ENCODE data around the gene ISYNA1. TPM values are rescaled to one million over a fixed set of nuclear protein-coding genes. Genes with fewer than 3 reads are reported as not detected.

The ISYNA1 gene
- total and polyA plus RNA-seq, 4 donors, result 4.7 to 41.9 (median 10.1) TPM

GRCh38 chr19:18440936-18441803 is 3.2 kb upstream of the ISYNA1 start (continued):
- TF ChIP-seq GABPA (IDR thresholded peaks at IDR 0.05 in 1 of 2, conservative IDR thresholded peaks at IDR 0.05 in 1 of 2) (no peak), HNF4A (conservative IDR thresholded peaks at IDR 0.05) (no peak), HNF4G (IDR thresholded peaks at IDR 0.05) (no peak), MAX (IDR thresholded peaks at IDR 0.05) (no peak), EGR1 (IDR thresholded peaks at IDR 0.05; ENCODE audit: low read depth in 2 of 2) (no peak)

GRCh38 chr19:18440415-18440877 is 2.5 kb upstream of the ISYNA1 start:
- no peak overlapping the region for H3K27ac ChIP-seq (ENCODE audit: low read depth in 1 of 2, low read length in 2 of 2)
- no peak for TF ChIP-seq ATF3 (IDR thresholded peaks at IDR 0.05)
- TF ChIP-seq YY1 (IDR thresholded peaks at IDR 0.05), result no peak
- TF ChIP-seq RAD21 (IDR thresholded peaks at IDR 0.05), result peak in 1 of 2 donors; percentile 24
- peaks cover 3 to 26% (median 8%) of the 10 kb centered on the region in 4 donors for H3K4me1 ChIP-seq (ENCODE audit: control insufficient read depth in 4 of 4, insufficient read depth in 4 of 4, low read length in 3 of 4)

GRCh38 chr19:18439910-18440237 is 1.9 kb upstream of the ISYNA1 start:
- WGBS, result 59% methylated on average over 9 of the region's 9 CpGs
- Histone ChIP-seq H3K27ac (ENCODE audit: low read depth in 1 of 2, low read length in 2 of 2) (no peak overlapping the region), H3K27me3 (ENCODE audit: control insufficient read depth in 4 of 4, insufficient read depth in 4 of 4, low read length in 3 of 4) (no peaks in the 10 kb centered on the region), H3K4me1 (ENCODE audit: control insufficient read depth in 4 of 4, insufficient read depth in 4 of 4, low read length in 3 of 4) (peaks cover 3 to 26% (median 8%) of the 10 kb centered on the region in 4 donors), H3K9me3 (ENCODE audit: control insufficient read depth in 4 of 4, low read length in 3 of 4) (no peaks in the 10 kb centered on the region), H3K4me3 (ENCODE audit: low read depth in 1 of 3, low read length in 3 of 3) (no peak overlapping the region), H3K36me3 (ENCODE audit: control insufficient read depth in 4 of 4, insufficient read depth in 3 of 4, low read depth in 1 of 4, low read length in 3 of 4) (peaks cover 0 to 15% (median 5%) of the 10 kb centered on the region in 4 donors), H3K9ac (ENCODE audit: low read depth in 1 of 2, low read length in 2 of 2) (no peak overlapping the region)
- no peak for DNase-seq (ENCODE audit: low spot score)
- TF ChIP-seq EGR1 (IDR thresholded peaks at IDR 0.05; ENCODE audit: low read depth in 2 of 2), result no peak
- TF ChIP-seq NR2F2 (IDR thresholded peaks at IDR 0.05), result peak; percentile 17
- no peak for TF ChIP-seq RXRA (IDR thresholded peaks at IDR 0.05)
- TF ChIP-seq GABPA (IDR thresholded peaks at IDR 0.05 in 1 of 2, conservative IDR thresholded peaks at IDR 0.05 in 1 of 2), result no peak
- no peak for TF ChIP-seq REST (IDR thresholded peaks at IDR 0.05)
- no peak for TF ChIP-seq TAF1 (conservative IDR thresholded peaks at IDR 0.05)
- no peak for TF ChIP-seq FOXA2 (IDR thresholded peaks at IDR 0.05)

More at GRCh38 chr19:18440415-18440877, 2.5 kb upstream of the ISYNA1 start:
- no peak overlapping the region for H3K9ac ChIP-seq (ENCODE audit: low read depth in 1 of 2, low read length in 2 of 2)
- DNase-seq (ENCODE audit: low spot score), result no peak
- WGBS, result 64% methylated on average over 11 of the region's 11 CpGs
- H3K36me3 ChIP-seq (ENCODE audit: control insufficient read depth in 4 of 4, insufficient read depth in 3 of 4, low read depth in 1 of 4, low read length in 3 of 4), result peaks cover 0 to 18% (median 6%) of the 10 kb centered on the region in 4 donors
- no peaks in the 10 kb centered on the region for H3K9me3 ChIP-seq (ENCODE audit: control insufficient read depth in 4 of 4, low read length in 3 of 4)
- H3K4me3 ChIP-seq (ENCODE audit: low read depth in 1 of 3, low read length in 3 of 3), result no peak overlapping the region
- no peaks in the 10 kb centered on the region for H3K27me3 ChIP-seq (ENCODE audit: control insufficient read depth in 4 of 4, insufficient read depth in 4 of 4, low read length in 3 of 4)

Measured in liver (tissue), 9 donors.